HT1080 (cell line): ENCODE results near the gene BPI. TPM values are rescaled to one million over a fixed set of nuclear protein-coding genes. Genes with fewer than 3 reads are reported as not detected.
A peak's percentile ranks its signal among the peaks of the same experiment; 100 is the strongest.
"Not testable (repeated sequence)": the region's sequence is repeated elsewhere in the genome, so short reads cannot be mapped to it uniquely, and the experiment has no call there.

ENCODE experiments used
- DNase-seq: peaks from one replicate; pipeline ENCODE4 v3.0.0-alpha.2; 2015; ENCODE audit warnings: low read depth
- total RNA-seq: library from RNA; depleted of rRNA; stranded (reverse); fragments of >200 nt; shearing (Covaris generic); gene quantifications from 2 replicates; pipeline ENCODE4 v1.2.3, GENCODE V29; 2014

The BPI gene
- total RNA-seq, 1 experiment from 2014 or later: not detected

- no peak for DNase-seq
Measured at GRCh38 chr20:38302786-38303185, 1.2 kb upstream of the BPI start.

- no peak for DNase-seq
Measured at GRCh38 chr20:38304845-38305447, 990 bp downstream of the BPI start.

- DNase-seq: no peak
Measured at GRCh38 chr20:38305541-38305940, 1.6 kb downstream of the BPI start.

GRCh38 chr20:38306379-38306778 is 2.4 kb downstream of the BPI start:
- DNase-seq: no peak

GRCh38 chr20:38307371-38308046 is 3.6 kb downstream of the BPI start:
- DNase-seq: peak; percentile 25

- no peak for DNase-seq
Measured at GRCh38 chr20:38308047-38308438, 4.1 kb downstream of the BPI start.

- no peak for DNase-seq
Measured at GRCh38 chr20:38308447-38308846, 4.5 kb downstream of the BPI start.

GRCh38 chr20:38311091-38311490 is 7.1 kb downstream of the BPI start:
- no peak for DNase-seq

GRCh38 chr20:38311491-38311890 is 7.5 kb downstream of the BPI start:
- no peak for DNase-seq

- DNase-seq: no peak
Measured at GRCh38 chr20:38313676-38314075, 9.7 kb downstream of the BPI start.

- not testable (repeated sequence) for DNase-seq
Measured at GRCh38 chr20:38314350-38314749, 10.4 kb downstream of the BPI start.

GRCh38 chr20:38315290-38315966 is 11.5 kb downstream of the BPI start:
- peak; percentile 29 for DNase-seq

GRCh38 chr20:38316341-38316740 is 12.4 kb downstream of the BPI start:
- DNase-seq: no peak

- DNase-seq: no peak
Measured at GRCh38 chr20:38317422-38317821, 13.5 kb downstream of the BPI start.

GRCh38 chr20:38320221-38320620 is 16.3 kb downstream of the BPI start:
- DNase-seq: no peak

- peak; percentile 49 for DNase-seq
Measured at GRCh38 chr20:38321959-38322598, 18.1 kb downstream of the BPI start.

GRCh38 chr20:38324159-38324558 is 20.2 kb downstream of the BPI start:
- no peak for DNase-seq

- no peak for DNase-seq
Measured at GRCh38 chr20:38325167-38325566, 21.2 kb downstream of the BPI start.

- DNase-seq: no peak
Measured at GRCh38 chr20:38325905-38326304, 21.9 kb downstream of the BPI start.

- DNase-seq: no peak
Measured at GRCh38 chr20:38326309-38326708, 22.4 kb downstream of the BPI start.

- DNase-seq: no peak
Measured at GRCh38 chr20:38330638-38331037, 26.7 kb downstream of the BPI start.

GRCh38 chr20:38331245-38331644 is 27.3 kb downstream of the BPI start:
- no peak for DNase-seq
